KMS-11 (cell line): ENCODE measurements around the gene IP6K1.

Experiments
- H2AFZ ChIP-seq: fragments of 200-600 bp; sonication (generic); 2 replicates; pipeline ENCODE4 v1.6.1; 2016; ENCODE audit warnings: antibody characterized with exemption, mixed run types, low read depth
- H3K27ac ChIP-seq: fragments of 200-600 bp; sonication (generic); 2 replicates; pipeline ENCODE4 v1.6.1; 2016; ENCODE audit warnings: mild to moderate bottlenecking, mixed run types
- H3K27me3 ChIP-seq: fragments of 200-600 bp; sonication (generic); 2 replicates; pipeline ENCODE4 v1.6.1; 2017; ENCODE audit warnings: mild to moderate bottlenecking, low read depth, mixed run types, moderate library complexity; ENCODE audit not compliant: insufficient read depth
- H3K36me3 ChIP-seq: fragments of 200-600 bp; sonication (generic); 2 replicates; pipeline ENCODE4 v1.6.1; 2017; ENCODE audit warnings: mild to moderate bottlenecking, mixed run types; ENCODE audit not compliant: insufficient read depth
- H3K4me1 ChIP-seq: fragments of 200-600 bp; sonication (generic); 2 replicates; pipeline ENCODE4 v1.6.1; 2016; ENCODE audit warnings: mild to moderate bottlenecking, low read depth, mixed run types; ENCODE audit not compliant: poor library complexity, severe bottlenecking
- H3K4me2 ChIP-seq: fragments of 200-600 bp; sonication (generic); 2 replicates; pipeline ENCODE4 v1.7.0; 2016; ENCODE audit warnings: mild to moderate bottlenecking, mixed run types
- H3K4me3 ChIP-seq: fragments of 200-600 bp; sonication (generic); IDR thresholded peaks from 2 replicates; pipeline ENCODE4 v1.6.1; 2017; ENCODE audit warnings: low read depth, low read length, mixed read lengths; ENCODE audit not compliant: insufficient read depth
- H3K79me2 ChIP-seq: fragments of 200-600 bp; sonication (generic); 2 replicates; pipeline ENCODE4 v1.6.1; 2016; ENCODE audit warnings: low read depth, mixed run types; ENCODE audit not compliant: insufficient read depth
- H3K9ac ChIP-seq: fragments of 200-600 bp; sonication (generic); 2 replicates; pipeline ENCODE4 v1.6.1; 2016; ENCODE audit warnings: mild to moderate bottlenecking, mixed run types
- H4K20me1 ChIP-seq: fragments of 200-600 bp; sonication (generic); 2 replicates; pipeline ENCODE4 v1.6.1; 2016; ENCODE audit warnings: mild to moderate bottlenecking, mixed run types; ENCODE audit not compliant: insufficient read depth
- TF ChIP-seq, protein P1 (sequence below): fragments of 200-600 bp; sonication (generic); conservative IDR thresholded peaks from 2 replicates; pipeline ENCODE4 v1.6.1; 2017; ENCODE audit warnings: low read depth, mild to moderate bottlenecking, antibody characterized with exemption, low read length, moderate library complexity, mixed read lengths

Gene IP6K1

GRCh38 chr3:49717959-49718857 lies 68.1 kb downstream of the IP6K1 start:
- Histone ChIP-seq H3K4me3 (no peak overlapping the region), H4K20me1 (no peaks in the 10 kb centered on the region), H3K27ac (no peak overlapping the region), H3K4me2 (no peak overlapping the region), H3K36me3 (no peaks in the 10 kb centered on the region), H3K27me3 (no peaks in the 10 kb centered on the region), H2AFZ (no peak overlapping the region), H3K4me1 (peaks cover 4% of the 10 kb centered on the region), H3K9ac (no peak overlapping the region), H3K79me2 (peaks cover 6% of the 10 kb centered on the region; the same call in 1 of the 2 replicates)
- TF ChIP-seq, protein P1, sequence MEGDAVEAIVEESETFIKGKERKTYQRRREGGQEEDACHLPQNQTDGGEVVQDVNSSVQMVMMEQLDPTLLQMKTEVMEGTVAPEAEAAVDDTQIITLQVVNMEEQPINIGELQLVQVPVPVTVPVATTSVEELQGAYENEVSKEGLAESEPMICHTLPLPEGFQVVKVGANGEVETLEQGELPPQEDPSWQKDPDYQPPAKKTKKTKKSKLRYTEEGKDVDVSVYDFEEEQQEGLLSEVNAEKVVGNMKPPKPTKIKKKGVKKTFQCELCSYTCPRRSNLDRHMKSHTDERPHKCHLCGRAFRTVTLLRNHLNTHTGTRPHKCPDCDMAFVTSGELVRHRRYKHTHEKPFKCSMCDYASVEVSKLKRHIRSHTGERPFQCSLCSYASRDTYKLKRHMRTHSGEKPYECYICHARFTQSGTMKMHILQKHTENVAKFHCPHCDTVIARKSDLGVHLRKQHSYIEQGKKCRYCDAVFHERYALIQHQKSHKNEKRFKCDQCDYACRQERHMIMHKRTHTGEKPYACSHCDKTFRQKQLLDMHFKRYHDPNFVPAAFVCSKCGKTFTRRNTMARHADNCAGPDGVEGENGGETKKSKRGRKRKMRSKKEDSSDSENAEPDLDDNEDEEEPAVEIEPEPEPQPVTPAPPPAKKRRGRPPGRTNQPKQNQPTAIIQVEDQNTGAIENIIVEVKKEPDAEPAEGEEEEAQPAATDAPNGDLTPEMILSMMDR: no peak

DNA sequence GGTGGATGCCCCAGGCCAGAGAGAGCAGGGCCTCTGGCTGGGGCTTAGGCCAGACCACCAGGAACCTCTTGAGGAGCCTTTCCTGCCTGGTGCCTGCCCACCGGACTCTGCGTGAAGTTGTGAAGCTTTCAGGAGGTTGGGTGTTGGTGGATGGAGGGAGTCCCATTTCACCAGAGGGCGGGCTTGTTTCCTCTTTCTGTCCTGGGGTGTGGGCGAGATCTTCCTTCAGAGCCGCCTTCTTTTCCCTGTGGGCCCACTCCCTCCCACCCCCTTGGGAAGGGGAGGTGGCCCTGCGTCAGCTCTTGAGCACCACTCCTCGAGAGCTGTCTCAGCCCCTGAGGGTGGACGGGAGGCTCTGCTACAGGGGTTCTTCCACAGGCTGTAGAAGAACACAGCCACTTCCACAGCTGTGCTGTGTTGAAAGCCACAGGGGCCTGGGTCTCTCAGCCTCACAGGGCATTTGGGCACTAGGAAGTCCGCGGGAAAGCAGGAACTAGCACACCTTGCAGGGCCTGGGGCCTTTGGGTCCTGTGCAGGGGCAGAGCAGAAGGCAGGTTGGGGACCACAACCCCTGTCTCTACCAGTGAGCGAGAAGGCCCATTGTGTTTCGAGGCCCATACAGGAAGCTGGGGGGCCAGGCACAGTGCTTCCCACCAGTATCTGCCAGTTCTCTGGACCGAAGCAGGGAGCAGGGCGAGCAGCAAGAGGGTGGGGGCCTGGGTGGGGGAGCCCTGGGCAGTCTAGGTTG lies 69.0 kb downstream of the IP6K1 start:
- H3K4me3 ChIP-seq: no peak overlapping the region

GRCh38 chr3:49716691-49717210 lies 69.6 kb downstream of the IP6K1 start:
- H3K4me3 ChIP-seq: no peak overlapping the region
- no peak overlapping the region for H2AFZ ChIP-seq
- H3K36me3 ChIP-seq: no peaks in the 10 kb centered on the region
- H3K4me2 ChIP-seq: no peak overlapping the region
- TF ChIP-seq, protein P1: no peak
- H3K4me1 ChIP-seq: no peaks in the 10 kb centered on the region
- H4K20me1 ChIP-seq: no peaks in the 10 kb centered on the region
- H3K27me3 ChIP-seq: no peaks in the 10 kb centered on the region
- no peak overlapping the region for H3K9ac ChIP-seq
- no peaks in the 10 kb centered on the region for H3K79me2 ChIP-seq
- no peak overlapping the region for H3K27ac ChIP-seq

More for the DNA sequence above, 69.0 kb downstream of the IP6K1 start:
- H3K79me2 ChIP-seq: no peaks in the 10 kb centered on the region
- H2AFZ ChIP-seq: no peak overlapping the region
- no peak overlapping the region for H3K4me2 ChIP-seq
- no peaks in the 10 kb centered on the region for H3K27me3 ChIP-seq
- no peak overlapping the region for H3K9ac ChIP-seq
- H3K4me1 ChIP-seq: no peaks in the 10 kb centered on the region
- TF ChIP-seq, protein P1: no peak
- H3K27ac ChIP-seq: no peak overlapping the region
- no peaks in the 10 kb centered on the region for H3K36me3 ChIP-seq
- H4K20me1 ChIP-seq: no peaks in the 10 kb centered on the region

GRCh38 chr3:49716169-49716568 lies 70.2 kb downstream of the IP6K1 start:
- Histone ChIP-seq H3K9ac (no peak overlapping the region), H2AFZ (no peak overlapping the region), H3K79me2 (no peaks in the 10 kb centered on the region), H3K27ac (no peak overlapping the region), H4K20me1 (no peaks in the 10 kb centered on the region), H3K27me3 (no peaks in the 10 kb centered on the region), H3K4me2 (no peak overlapping the region), H3K36me3 (no peaks in the 10 kb centered on the region), H3K4me1 (no peaks in the 10 kb centered on the region), H3K4me3 (no peak overlapping the region)
- TF ChIP-seq, protein P1: no peak
